ENCODE measurements around the gene CFTR.
"Not testable (repeated sequence)": the region's sequence is repeated elsewhere in the genome, so short reads cannot be mapped to it uniquely, and the experiment has no call there.

CFTR gene

DNA sequence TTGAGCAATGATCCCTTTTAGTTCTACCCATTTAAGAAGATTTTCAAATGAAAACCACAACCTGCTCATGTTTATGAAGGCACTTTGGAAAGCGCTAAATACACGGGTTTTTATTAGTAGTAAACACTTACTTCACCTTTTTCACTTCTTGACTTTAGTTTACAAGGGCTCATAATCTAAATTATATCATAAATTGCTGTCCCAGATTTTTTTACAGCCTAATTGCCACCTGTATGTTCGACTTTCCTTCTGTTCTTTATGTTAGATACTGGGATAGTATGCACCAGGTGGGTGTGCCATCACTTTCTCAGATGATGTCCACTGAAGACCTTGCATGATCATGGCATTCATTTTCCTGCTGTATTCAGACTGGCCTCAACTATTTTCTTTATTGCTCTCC is 22.5 kb downstream of the CFTR start:
- no peak for DNase-seq

DNA sequence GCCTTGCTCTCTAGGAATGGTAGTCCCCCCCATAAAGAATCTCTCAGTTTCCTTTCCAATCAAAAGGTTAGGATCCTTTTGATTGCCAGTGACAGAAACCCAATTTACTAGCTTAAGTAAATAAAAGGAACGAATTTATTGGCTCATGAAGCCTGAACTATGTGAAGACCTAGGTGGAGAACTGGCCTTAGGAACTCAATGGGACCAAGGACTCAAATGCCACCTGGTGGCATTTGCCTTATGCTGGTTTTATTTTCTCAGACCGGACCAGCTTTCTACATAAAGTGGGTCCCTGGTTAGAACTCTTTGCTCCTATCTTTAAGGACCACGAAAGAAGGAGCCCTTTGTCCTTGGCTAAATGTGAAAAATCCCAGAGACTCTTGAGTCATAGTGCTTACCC is 25.4 kb downstream of the CFTR start:
- DNase-seq: no peak

DNA sequence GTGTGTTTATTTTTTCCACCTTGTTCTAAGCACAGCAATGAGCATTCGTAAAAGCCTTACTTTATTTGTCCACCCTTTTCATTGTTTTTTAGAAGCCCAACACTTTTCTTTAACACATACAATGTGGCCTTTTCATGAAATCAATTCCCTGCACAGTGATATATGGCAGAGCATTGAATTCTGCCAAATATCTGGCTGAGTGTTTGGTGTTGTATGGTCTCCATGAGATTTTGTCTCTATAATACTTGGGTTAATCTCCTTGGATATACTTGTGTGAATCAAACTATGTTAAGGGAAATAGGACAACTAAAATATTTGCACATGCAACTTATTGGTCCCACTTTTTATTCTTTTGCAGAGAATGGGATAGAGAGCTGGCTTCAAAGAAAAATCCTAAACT is 28.9 kb downstream of the CFTR start:
- DNase-seq: no peak

DNA sequence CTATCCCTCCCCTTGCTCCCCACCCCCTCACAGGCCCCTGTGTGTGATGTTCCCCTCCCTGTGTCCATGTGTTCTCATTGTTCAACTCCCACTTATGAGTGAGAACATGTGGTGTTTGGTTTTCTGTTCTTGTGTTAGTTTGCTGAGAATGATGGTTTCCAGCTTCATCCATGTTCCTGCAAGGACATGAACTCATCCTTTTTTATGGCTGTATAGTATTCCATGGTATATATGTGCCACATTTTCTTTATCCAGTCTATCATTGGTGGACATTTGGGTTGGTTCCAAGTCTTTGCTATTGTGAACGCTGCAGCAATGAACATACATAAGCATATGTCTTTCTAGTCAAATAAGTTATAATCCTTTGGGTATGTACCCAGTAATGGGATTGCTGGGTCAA is 37.4 kb downstream of the CFTR start:
- not testable (repeated sequence) for DNase-seq

DNA sequence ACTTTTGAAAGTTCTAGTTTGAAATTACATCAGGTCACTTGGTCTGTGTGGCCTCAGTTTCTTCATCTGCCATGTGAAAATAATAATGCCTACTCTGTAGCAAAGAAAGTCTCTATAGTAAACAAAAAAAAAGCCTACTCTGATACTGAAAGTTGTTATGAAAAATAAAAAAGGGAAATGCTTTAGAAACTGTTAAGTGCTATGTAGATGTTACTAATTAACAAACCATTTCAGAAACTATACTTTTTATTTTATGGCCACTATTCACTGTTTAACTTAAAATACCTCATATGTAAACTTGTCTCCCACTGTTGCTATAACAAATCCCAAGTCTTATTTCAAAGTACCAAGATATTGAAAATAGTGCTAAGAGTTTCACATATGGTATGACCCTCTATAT is 50.6 kb downstream of the CFTR start:
- no peak for DNase-seq

DNA sequence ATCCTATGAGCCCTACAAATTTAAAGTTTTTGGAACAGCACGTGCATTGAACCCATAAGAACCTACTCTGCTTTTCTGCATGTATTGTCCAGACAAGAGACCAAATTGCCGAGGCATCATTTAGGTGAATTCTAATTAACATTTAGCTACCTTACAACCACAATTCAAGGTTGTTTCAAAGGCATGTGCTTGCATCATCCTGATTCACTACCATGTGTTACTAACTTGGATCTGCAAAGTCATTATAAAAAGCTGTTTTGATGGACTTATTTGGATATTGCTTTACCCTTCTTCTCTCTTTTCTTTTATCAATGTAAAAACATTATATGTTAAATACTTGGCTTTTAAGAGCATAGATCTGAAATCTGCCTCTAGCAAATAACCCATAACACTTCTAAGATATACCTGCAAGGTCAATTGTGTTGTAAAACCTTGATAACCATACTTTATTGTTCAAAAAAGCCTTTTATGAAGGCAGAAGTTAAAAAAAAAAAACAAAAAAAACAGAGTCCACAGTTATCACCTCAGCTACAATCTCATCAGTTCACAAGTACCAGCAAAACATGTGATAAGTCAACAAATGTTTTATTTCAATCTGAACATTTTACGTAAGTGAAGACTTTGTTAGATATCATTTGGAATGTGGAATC is 51.9 kb downstream of the CFTR start:
- no peak for DNase-seq

DNA sequence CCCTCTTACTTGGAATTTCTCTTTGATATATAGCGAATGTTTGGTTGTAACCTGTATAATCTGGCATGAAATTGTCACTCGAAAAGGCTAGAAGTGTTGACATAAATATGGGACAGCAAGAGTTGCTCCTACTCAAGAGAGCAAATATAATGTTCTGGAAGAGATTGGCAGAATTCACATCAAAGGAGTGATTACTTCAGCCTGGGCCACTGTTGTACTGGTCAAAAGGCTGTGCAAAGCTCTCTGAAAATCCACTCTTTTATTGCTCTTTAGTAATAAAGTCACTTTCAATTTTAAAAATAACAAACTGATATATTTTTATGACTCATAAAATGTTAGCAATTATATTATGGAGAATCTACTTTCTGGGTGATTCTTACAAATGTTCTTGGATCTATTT is 58.2 kb downstream of the CFTR start:
- DNase-seq: no peak

DNA sequence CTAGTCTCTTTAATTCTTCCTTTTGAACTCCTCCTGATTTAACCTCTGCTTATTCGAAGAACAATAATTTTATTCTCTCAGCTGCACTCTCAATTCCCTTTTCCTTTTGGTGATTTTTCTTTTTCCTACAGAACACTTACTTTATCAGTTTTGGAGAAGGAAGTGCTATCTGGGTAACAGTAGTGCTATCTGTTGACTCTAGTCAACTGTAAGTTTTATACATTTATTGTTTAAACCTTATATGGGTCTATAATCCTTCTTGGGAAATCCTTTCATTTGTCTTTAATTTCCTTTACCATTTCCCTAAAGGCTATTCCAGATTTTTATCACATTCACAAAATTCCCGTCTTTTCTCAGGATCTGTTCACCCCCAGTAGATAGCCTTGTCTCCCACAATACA is 64.2 kb downstream of the CFTR start:
- DNase-seq: no peak

DNA sequence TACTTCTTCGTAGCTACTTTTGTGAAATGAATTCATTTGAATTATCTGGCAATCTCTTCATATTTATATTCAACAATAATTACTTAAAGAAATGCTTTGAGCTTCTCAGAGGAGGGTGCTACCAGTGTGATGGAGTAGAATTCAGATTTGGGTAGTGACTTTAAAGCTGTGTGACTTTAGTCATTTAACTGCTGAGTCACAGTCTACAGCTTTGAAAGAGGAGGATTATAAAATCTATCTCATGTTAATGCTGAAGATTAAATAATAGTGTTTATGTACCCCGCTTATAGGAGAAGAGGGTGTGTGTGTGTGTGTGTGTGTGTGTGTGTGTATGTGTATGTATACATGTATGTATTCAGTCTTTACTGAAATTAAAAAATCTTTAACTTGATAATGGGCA is 68.2 kb downstream of the CFTR start:
- DNase-seq: no peak

DNA sequence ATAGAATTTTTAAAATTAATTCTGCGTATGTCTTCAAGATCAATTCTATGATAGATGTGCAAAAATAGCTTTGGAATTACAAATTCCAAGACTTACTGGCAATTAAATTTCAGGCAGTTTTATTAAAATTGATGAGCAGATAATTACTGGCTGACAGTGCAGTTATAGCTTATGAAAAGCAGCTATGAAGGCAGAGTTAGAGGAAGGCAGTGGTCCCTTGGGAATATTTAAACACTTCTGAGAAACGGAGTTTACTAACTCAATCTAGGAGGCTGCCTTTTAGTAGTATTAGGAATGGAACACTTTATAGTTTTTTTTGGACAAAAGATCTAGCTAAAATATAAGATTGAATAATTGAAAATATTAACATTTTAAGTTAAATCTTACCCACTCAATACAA is 70.8 kb downstream of the CFTR start:
- no peak for DNase-seq

DNA sequence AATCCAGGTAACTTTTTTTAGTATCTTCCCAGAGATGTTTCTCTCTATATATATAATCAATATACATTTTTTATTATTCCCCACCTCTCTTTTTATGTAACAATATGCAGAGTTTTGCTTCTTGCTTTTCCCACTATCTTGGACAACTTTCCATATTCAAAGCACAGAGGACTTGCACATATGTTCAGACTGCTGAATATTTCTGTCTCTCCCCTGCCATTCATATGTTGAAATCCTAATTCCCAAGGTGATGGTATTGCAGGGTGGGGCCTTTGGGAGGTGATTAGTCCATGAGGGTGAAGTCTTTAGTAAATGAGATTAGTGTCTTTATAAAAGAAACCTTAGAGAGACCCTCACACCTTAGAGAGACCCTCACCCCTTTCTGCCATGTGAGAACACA is 72.8 kb downstream of the CFTR start:
- no peak for DNase-seq

DNA sequence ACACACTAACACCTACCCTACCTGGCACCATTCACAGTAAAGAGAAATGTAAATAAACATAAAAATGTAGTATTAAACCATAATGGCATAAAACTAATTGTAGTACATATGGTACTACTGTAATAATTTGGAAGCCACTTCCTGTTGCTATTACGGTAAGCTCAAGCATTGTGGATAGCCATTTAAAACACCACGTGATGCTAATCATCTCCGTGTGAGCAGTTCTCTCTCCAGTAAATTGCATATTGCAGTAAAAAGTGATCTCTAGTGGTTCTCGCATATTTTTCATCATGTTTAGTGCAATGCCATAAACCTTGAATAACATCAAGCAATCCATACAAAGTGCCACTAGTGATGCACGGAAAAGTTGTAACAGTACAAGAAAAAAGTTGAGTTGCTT is 75.4 kb downstream of the CFTR start:
- no peak for DNase-seq

DNA sequence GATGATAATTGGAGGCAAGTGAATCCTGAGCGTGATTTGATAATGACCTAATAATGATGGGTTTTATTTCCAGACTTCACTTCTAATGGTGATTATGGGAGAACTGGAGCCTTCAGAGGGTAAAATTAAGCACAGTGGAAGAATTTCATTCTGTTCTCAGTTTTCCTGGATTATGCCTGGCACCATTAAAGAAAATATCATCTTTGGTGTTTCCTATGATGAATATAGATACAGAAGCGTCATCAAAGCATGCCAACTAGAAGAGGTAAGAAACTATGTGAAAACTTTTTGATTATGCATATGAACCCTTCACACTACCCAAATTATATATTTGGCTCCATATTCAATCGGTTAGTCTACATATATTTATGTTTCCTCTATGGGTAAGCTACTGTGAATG is 79.6 kb downstream of the CFTR start:
- DNase-seq: no peak

DNA sequence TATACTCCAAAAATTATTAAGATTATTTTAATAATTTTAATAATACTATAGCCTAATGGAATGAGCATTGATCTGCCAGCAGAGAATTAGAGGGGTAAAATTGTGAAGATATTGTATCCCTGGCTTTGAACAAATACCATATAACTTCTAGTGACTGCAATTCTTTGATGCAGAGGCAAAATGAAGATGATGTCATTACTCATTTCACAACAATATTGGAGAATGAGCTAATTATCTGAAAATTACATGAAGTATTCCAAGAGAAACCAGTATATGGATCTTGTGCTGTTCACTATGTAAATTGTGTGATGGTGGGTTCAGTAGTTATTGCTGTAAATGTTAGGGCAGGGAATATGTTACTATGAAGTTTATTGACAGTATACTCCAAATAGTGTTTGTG is 80.2 kb downstream of the CFTR start:
- DNase-seq: no peak

DNA sequence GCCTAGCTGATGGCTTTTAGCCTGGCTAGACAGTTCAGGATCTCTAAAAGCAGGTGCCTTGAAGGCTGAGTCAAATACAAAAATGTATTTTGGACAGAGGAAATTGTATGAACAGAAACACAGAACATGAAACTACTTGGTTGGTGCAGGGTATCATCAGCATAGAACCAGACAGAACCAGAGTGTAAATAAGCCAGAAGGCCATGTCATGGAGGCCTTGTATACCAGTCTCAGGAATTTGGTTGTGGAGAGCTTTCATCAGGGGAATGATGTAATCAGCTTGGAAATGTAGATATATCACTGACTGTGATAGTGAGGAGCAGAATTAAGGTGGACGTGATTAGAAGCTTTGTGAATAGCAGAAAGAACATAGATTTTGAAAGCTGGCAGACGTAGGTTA is 82.9 kb downstream of the CFTR start:
- no peak for DNase-seq

DNA sequence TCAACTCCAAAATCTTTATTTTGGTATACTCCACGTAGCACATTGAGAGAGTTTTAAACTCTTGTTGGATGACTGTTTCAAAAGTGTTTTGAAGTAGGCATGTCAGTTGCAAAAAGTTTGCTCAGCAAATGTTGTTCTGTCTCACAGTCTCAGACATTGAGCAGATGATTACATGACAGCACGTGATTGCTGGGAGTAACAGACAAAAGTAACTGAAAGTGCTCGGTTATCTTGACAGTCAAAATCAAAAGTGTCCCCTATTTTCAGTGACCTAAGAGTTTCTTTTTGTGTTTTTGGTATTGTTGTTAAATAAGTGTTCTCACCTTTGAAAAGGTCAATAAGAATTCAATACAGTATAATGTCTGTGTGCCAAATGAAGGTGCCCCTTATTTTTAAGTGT is 84.3 kb downstream of the CFTR start:
- no peak for DNase-seq

DNA sequence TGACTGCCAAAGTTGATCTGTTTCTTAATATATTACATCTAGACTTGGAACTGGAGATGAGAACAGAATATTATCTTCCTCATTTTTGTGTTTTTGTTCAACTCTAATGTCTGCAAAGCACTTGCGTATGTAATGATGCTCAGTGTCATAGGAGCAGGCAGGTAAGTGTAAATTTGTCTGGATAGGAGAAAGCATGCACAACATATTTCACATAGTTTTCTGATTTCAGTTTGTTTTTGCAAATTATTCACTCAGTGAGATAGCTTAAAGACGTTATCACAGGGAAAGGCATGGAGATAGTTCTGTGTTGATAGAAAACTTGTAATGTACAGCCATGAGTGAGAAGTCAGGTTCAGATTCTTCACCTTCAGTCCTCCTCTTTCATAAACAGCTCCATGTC is 84.8 kb downstream of the CFTR start:
- no peak for DNase-seq

DNA sequence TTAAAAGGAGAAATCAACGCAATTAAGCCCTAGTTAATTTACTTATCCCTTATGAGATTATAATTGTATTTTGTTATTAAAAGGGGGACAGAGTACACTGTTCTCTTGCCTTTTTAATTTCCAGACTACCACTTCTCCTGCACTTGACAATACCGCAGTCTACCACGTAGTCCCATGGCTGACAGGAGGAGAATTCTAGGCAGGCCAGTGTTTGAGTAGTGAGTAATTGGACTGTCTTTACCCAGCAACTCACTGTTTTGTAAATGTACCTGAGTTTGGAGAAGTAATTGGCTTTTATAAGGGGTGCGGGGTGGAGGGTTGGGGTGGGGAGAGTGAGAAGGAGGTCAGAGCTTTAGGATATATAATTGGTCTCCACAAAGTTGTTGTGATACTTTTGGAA is 85.4 kb downstream of the CFTR start:
- DNase-seq: no peak

DNA sequence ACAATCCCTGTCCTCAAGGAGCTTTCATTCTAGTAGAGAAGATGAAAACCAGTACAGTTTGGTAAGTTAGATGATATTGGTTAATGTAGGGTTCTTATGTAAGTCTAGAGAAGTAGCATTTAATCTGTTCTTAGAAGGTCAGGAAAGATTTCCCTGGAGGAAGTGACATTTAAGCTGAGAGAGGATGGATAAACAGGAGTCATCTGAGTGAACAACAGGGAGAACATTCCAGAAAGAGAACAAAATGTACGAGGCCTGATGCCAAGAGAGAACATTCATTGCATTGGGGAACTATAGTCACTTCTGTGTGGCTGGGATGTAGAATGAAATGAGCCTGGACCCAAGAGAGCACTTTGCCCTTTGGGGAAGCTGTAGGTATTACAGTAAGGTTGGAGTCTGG is 88.0 kb downstream of the CFTR start:
- no peak for DNase-seq

DNA sequence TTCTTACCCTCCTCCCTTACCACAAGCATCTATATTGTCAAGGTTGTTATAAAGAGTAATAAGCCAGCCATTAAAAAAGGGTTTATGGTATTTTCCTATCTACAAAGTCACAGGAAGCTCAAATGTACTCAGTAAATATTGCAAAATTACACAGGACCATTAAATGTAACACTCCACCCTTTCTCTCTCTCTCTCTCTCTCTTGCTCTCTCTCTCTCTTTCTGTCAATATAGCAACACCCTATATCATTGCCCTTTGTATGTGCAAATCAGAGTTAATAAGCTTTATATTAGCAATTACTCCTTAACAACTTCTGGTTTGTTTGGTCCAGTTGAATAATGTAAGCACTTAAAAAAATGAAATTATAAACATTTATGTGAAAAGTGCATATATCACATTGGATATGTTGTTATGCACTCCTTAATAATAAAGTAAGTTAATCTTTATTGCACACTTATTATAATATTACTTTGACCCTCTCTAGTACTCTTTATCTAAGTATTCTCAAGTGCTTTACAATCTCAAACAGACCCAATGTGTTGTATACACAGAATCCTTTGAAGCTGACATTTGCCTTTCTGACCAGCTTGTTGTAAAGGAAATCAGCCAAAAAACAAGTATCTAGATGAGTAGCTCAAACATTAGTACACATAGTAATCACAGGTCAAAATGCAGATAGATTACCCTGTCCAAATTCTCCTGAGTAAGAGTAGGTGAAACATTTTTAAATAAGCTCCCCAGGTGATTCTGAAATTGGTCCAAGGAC is 93.2 kb downstream of the CFTR start:
- DNase-seq: no peak

DNA sequence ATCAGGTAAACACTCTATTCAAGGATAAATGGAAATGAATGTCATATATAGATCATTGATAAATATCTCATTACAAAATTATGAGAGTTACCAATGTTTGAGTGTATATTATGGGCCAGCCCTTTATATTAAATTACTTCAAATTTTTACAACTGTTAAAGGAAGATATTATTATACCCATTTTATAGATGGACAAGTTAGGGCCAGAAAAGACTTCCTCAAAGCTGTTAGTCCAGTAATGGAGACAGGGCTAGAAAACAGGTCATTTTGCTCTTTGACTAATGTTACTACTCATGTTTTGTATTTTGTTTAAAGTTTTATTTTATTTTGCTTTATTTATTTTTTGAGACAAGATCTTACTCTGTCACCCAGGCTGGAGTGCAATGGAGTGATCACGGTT is 101.6 kb downstream of the CFTR start:
- no peak for DNase-seq

DNA sequence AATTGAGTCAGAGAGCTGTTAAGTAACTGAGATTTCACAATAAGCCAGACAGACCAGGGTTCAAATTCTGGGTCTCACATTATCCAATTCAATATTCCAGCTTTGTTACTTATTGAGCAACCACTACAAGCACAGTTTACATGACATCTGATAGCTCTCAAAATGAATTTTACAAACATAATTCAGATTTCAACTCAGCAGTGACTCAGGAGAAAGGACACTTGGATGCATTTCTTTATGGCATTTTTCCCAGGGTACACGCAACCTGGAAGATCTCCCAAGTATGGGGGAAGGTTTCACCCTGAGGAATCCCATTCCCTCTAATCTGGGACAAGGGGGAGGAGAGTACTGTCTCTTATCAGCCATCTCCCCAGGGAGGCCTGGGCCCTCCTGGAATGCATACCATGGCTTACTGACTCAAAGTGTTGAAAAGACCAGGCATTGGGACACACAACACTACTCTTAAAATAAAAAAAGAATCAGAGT is 102.4 kb downstream of the CFTR start:
- peak; percentile 91 for DNase-seq

DNA sequence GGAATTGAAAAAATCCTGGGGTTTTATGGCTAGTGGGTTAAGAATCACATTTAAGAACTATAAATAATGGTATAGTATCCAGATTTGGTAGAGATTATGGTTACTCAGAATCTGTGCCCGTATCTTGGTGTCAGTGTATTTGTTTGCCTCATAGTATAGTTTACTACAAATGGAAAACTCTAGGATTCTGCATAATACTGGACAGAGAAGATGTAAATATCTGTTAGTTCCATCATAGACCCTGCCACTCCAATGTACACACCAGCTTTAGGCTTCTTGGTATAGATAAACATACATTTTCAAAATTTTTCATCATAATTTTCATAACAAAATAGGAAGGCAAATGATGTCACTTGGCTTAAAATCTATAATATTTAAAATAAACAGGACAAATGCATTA is 108.1 kb downstream of the CFTR start:
- no peak for DNase-seq

DNA sequence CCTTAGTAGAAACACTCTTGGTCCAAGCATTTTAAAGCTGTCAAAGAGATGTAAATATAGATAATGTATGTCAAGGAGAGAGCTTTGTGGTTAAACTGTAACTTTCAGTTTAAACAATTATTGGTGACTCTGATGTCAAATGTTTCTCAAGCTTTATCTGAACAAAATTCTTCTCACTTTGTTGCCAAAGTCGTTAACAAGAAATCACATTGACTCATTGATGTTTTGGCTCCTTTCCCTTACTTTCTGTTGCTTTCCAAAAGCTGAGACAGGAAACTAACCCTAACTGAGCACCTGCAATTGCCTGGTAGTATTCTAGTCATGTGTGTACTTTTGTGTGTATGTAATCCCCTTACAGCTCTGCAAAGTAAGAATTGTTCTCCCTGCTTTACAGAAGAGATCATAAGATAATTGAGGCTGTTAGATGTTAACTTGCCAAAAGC is 108.5 kb downstream of the CFTR start:
- DNase-seq: peak; percentile 27

DNA sequence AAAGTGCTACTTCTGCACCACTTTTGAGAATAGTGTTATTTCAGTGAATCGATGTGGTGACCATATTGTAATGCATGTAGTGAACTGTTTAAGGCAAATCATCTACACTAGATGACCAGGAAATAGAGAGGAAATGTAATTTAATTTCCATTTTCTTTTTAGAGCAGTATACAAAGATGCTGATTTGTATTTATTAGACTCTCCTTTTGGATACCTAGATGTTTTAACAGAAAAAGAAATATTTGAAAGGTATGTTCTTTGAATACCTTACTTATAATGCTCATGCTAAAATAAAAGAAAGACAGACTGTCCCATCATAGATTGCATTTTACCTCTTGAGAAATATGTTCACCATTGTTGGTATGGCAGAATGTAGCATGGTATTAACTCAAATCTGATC is 110.4 kb downstream of the CFTR start:
- DNase-seq: no peak

Data from fibroblast of skin of abdomen (primary cell).